Measurements from ENCODE around the gene ATP13A2.

The ATP13A2 gene

GRCh38 chr1:17001760-17002523 is 9.8 kb downstream of the ATP13A2 start:
- no peak for DNase-seq

- no peak for DNase-seq
Observed at GRCh38 chr1:16999863-17000262, 11.9 kb downstream of the ATP13A2 start.

- DNase-seq = no peak
Observed at GRCh38 chr1:16998589-16998988, 13.1 kb downstream of the ATP13A2 start.

- DNase-seq = no peak
Observed at GRCh38 chr1:16996845-16997244, 14.9 kb downstream of the ATP13A2 start.

- no peak for DNase-seq
Observed at GRCh38 chr1:16993521-16994038, 18.1 kb downstream of the ATP13A2 start.

GRCh38 chr1:16992675-16993074 is 19.1 kb downstream of the ATP13A2 start:
- DNase-seq = no peak

- DNase-seq = no peak
Observed at GRCh38 chr1:16992102-16992501, 19.6 kb downstream of the ATP13A2 start.

- no peak for DNase-seq
Observed at GRCh38 chr1:16991571-16991970, 20.2 kb downstream of the ATP13A2 start.

GRCh38 chr1:16989676-16990391 is 21.9 kb downstream of the ATP13A2 start:
- no peak for DNase-seq

GRCh38 chr1:16988210-16988609 is 23.5 kb downstream of the ATP13A2 start:
- DNase-seq = no peak

GRCh38 chr1:16986962-16987361 is 24.8 kb downstream of the ATP13A2 start:
- DNase-seq = no peak

- no peak for DNase-seq
Observed at GRCh38 chr1:16986560-16986959, 25.2 kb downstream of the ATP13A2 start.

GRCh38 chr1:16986113-16986512 is 25.6 kb downstream of the ATP13A2 start:
- no peak for DNase-seq

GRCh38 chr1:16984717-16985116 is 27.0 kb downstream of the ATP13A2 start:
- peak; percentile 92 for DNase-seq

- no peak for DNase-seq
Observed at GRCh38 chr1:16983649-16984048, 28.1 kb downstream of the ATP13A2 start.

GRCh38 chr1:16982902-16983301 is 28.8 kb downstream of the ATP13A2 start:
- DNase-seq = no peak

GRCh38 chr1:16981269-16981849 is 30.4 kb downstream of the ATP13A2 start:
- DNase-seq = peak; percentile 93

- DNase-seq = peak; percentile 68
Observed at GRCh38 chr1:16980473-16981268, 31.1 kb downstream of the ATP13A2 start, which contains the start of gene MFAP2. Gene MFAP2, minus strand, starts transcription at chr1:16980620. Its CDS starts 2,347 bp downstream, at chr1:16978273.

- DNase-seq = peak; percentile 67
Observed at GRCh38 chr1:16979475-16980327, 32.0 kb downstream of the ATP13A2 start.

- peak; percentile 89 for DNase-seq
Observed at GRCh38 chr1:16978567-16979474, 32.9 kb downstream of the ATP13A2 start.
